Parathyroid adenoma (tissue), 2 donors: ENCODE measurements around the gene DDRGK1.
"Not testable (repeated sequence)": the region's sequence is repeated elsewhere in the genome, so short reads cannot be mapped to it uniquely, and the experiment has no call there.

Experiments used
- H2AFZ ChIP-seq: fragments of 300-600 bp; sonication (generic); one replicate; pipeline ENCODE4 v1.7.0; 2017; ENCODE audit warnings: antibody characterized with exemption, mild to moderate bottlenecking
- H3K27ac ChIP-seq: fragments of 300-600 bp; sonication (generic); one replicate; pipeline ENCODE4 v1.7.0; 2017
- H3K27me3 ChIP-seq: fragments of 300-600 bp; sonication (generic); one replicate; pipeline ENCODE4 v1.7.0; 2017; ENCODE audit warnings: low read length; ENCODE audit not compliant: control insufficient read depth, insufficient read depth
- H3K36me3 ChIP-seq: fragments of 300-600 bp; sonication (generic); one replicate; pipeline ENCODE4 v1.7.0; 2017; ENCODE audit warnings: low read length; ENCODE audit not compliant: control insufficient read depth, insufficient read depth
- H3K4me1 ChIP-seq: fragments of 300-600 bp; sonication (generic); one replicate; pipeline ENCODE4 v1.7.0; 2017; ENCODE audit warnings: control low read depth
- H3K4me2 ChIP-seq: fragments of 300-600 bp; sonication (generic); one replicate; pipeline ENCODE4 v1.7.0; 2017; ENCODE audit warnings: low read length
- H3K4me3 ChIP-seq: fragments of 300-600 bp; sonication (generic); one replicate; pipeline ENCODE4 v1.7.0; 2017; ENCODE audit warnings: low read depth, low read length
- H3K79me2 ChIP-seq: fragments of 300-600 bp; sonication (generic); one replicate; pipeline ENCODE4 v1.7.0; 2017; ENCODE audit warnings: control low read depth
- H3K9ac ChIP-seq: fragments of 300-600 bp; sonication (generic); one replicate; pipeline ENCODE4 v1.7.0; 2017; ENCODE audit warnings: mild to moderate bottlenecking
- H3K9me3 ChIP-seq: fragments of 300-600 bp; sonication (generic); one replicate; pipeline ENCODE4 v1.7.0; 2017; ENCODE audit warnings: low read length; ENCODE audit not compliant: control insufficient read depth
- TF ChIP-seq, protein P1 (sequence below): fragments of 300-600 bp; sonication (generic); IDR thresholded peaks from one replicate; pipeline ENCODE4 v1.7.0; 2017; ENCODE audit warnings: antibody characterized with exemption, mild to moderate bottlenecking
- donor health status: primary hyperparathyroidism.

Gene DDRGK1

DNA sequence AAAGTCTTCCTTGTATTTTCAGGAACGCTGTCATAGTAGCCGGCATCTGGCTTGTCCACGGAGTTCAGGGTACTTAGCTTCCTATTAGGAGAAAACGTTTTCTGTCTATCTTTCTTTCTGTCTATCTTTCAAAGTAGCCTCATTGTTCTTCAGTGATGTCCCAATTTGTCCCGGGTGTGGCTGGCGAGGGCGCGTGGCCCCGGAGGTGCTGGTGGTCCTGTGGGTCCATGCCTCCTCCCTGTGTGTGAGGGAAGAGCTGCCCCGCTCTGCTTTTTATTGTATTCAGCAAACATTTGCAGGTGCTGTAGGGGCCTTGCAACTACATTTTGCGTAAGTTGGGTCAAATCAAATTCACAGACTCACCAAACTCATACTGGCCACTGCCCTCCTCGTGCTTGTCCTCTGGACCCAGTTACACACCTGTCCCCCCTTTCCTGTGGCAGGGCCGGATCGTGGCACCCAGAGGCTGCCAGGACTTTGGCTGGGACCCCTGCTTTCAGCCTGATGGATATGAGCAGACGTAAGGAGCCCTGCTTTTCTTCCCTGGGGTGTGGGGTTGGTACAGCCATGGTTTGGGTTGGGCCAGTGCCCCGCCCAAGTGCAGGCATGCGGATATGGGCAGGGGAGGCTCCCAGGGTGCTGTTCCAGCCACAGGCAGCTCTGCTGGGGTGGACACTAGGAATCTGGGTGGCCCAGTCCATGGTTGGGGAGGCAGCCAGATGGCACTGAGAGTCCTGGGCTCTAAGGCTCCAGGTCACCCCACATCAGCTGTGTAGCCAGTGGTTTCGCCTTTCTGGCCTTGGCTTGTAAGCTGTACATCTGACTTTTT lies 17.1 kb upstream of the DDRGK1 start:
- no peaks in the 10 kb centered on the region for H3K79me2 ChIP-seq
- no peaks in the 10 kb centered on the region for H3K4me1 ChIP-seq
- TF ChIP-seq, protein P1, sequence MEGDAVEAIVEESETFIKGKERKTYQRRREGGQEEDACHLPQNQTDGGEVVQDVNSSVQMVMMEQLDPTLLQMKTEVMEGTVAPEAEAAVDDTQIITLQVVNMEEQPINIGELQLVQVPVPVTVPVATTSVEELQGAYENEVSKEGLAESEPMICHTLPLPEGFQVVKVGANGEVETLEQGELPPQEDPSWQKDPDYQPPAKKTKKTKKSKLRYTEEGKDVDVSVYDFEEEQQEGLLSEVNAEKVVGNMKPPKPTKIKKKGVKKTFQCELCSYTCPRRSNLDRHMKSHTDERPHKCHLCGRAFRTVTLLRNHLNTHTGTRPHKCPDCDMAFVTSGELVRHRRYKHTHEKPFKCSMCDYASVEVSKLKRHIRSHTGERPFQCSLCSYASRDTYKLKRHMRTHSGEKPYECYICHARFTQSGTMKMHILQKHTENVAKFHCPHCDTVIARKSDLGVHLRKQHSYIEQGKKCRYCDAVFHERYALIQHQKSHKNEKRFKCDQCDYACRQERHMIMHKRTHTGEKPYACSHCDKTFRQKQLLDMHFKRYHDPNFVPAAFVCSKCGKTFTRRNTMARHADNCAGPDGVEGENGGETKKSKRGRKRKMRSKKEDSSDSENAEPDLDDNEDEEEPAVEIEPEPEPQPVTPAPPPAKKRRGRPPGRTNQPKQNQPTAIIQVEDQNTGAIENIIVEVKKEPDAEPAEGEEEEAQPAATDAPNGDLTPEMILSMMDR = no peak
- no peak overlapping the region for H2AFZ ChIP-seq
- no peak overlapping the region for H3K9ac ChIP-seq
- H3K27me3 ChIP-seq = no peaks in the 10 kb centered on the region
- H3K27ac ChIP-seq = no peak overlapping the region
- no peak overlapping the region for H3K4me3 ChIP-seq
- no peak overlapping the region for H3K4me2 ChIP-seq
- no peaks in the 10 kb centered on the region for H3K36me3 ChIP-seq
- H3K9me3 ChIP-seq = no peaks in the 10 kb centered on the region

GRCh38 chr20:3218307-3218988 lies 14.0 kb upstream of the DDRGK1 start:
- Histone ChIP-seq H3K9ac (no peak overlapping the region), H3K27ac (no peak overlapping the region), H3K4me1 (no peaks in the 10 kb centered on the region), H3K79me2 (no peaks in the 10 kb centered on the region), H3K27me3 (no peaks in the 10 kb centered on the region), H3K4me3 (no peak overlapping the region), H2AFZ (peak overlapping the region; percentile 51), H3K36me3 (no peaks in the 10 kb centered on the region), H3K4me2 (no peak overlapping the region), H3K9me3 (no peaks in the 10 kb centered on the region)
- TF ChIP-seq, protein P1 = peak; percentile 93

GRCh38 chr20:3215359-3215917 lies 11.0 kb upstream of the DDRGK1 start:
- H3K4me3 ChIP-seq, H3K79me2 ChIP-seq, H3K9ac ChIP-seq, H3K4me1 ChIP-seq, H3K4me2 ChIP-seq, H3K36me3 ChIP-seq, H2AFZ ChIP-seq, H3K9me3 ChIP-seq, H3K27me3 ChIP-seq, H3K27ac ChIP-seq: not testable (repeated sequence)

- Histone ChIP-seq H3K9me3 (no peaks in the 10 kb centered on the region), H2AFZ (no peak overlapping the region), H3K4me1 (no peaks in the 10 kb centered on the region), H3K79me2 (no peaks in the 10 kb centered on the region), H3K36me3 (no peaks in the 10 kb centered on the region), H3K27me3 (no peaks in the 10 kb centered on the region), H3K27ac (no peak overlapping the region), H3K4me2 (no peak overlapping the region), H3K4me3 (no peak overlapping the region), H3K9ac (no peak overlapping the region)
- TF ChIP-seq, protein P1 = no peak
Observed at GRCh38 chr20:3213226-3213625, 8.7 kb upstream of the DDRGK1 start.

GRCh38 chr20:3210346-3210745 lies 5.9 kb upstream of the DDRGK1 start:
- Histone ChIP-seq H3K27ac (no peak overlapping the region), H3K36me3 (no peaks in the 10 kb centered on the region), H3K4me2 (peak overlapping the region; percentile 100), H3K9me3 (no peaks in the 10 kb centered on the region), H3K27me3 (no peaks in the 10 kb centered on the region), H3K9ac (no peak overlapping the region), H3K79me2 (no peaks in the 10 kb centered on the region), H3K4me3 (peak overlapping the region; percentile 92), H2AFZ (no peak overlapping the region), H3K4me1 (no peaks in the 10 kb centered on the region)
- TF ChIP-seq, protein P1 = no peak
